AG04450 (cell line): ENCODE measurements around the gene BRD2. TPM values are rescaled to one million over a fixed set of nuclear protein-coding genes. Genes with fewer than 3 reads are reported as not detected.

Experiments used
- CTCF ChIA-PET: fragments of 300-600, 350-600 bp; formaldehyde crosslinking; extraction: SDS; loops from one replicate; lab custom pipeline; 2022; ENCODE audit warnings: antibody characterized with exemption, inconsistent platforms; lab: Charles Lee
- POLR2A ChIA-PET: fragments of 350-600 bp; formaldehyde crosslinking; extraction: SDS; loops from one replicate; lab custom pipeline; 2021; ENCODE audit warnings: antibody characterized with exemption, inconsistent platforms; lab: Yijun Ruan, JAX
- DNase-seq: peaks from one replicate; pipeline ENCODE4 v3.0.0-alpha.2; 2011; ENCODE audit warnings: low read depth, low spot score
- H3K27ac ChIP-seq: one replicate; pipeline ENCODE4 v1.5.1; 2012; ENCODE audit warnings: low read depth, low read length, control low read depth
- H3K27me3 ChIP-seq: one replicate; pipeline ENCODE4 v1.6.0; 2012; ENCODE audit warnings: low read length; ENCODE audit not compliant: control insufficient read depth, insufficient read depth
- H3K4me3 ChIP-seq: 2 replicates; pipeline ENCODE4 v1.5.1; 2011; ENCODE audit warnings: mild to moderate bottlenecking, low read depth, low read length, control low read depth
- H3K9me3 ChIP-seq: 2 replicates; pipeline ENCODE4 v1.5.1; 2012; ENCODE audit warnings: low read length; ENCODE audit not compliant: control insufficient read depth, insufficient read depth
- polyA plus RNA-seq: library from polyadenylated mRNA; depleted of rRNA; stranded (reverse); fragments of >200 nt; gene quantifications from 2 replicates; pipeline ENCODE4 v1.2.3, GENCODE V29; 2011
- TF ChIP-seq, protein P1 (sequence below): IDR thresholded peaks from 2 replicates; pipeline ENCODE4 v1.5.1; 2011; ENCODE audit warnings: low read depth, low read length, control low read depth, inconsistent platforms

The BRD2 gene
- polyA plus RNA-seq, 1 experiment = 138 TPM

DNA sequence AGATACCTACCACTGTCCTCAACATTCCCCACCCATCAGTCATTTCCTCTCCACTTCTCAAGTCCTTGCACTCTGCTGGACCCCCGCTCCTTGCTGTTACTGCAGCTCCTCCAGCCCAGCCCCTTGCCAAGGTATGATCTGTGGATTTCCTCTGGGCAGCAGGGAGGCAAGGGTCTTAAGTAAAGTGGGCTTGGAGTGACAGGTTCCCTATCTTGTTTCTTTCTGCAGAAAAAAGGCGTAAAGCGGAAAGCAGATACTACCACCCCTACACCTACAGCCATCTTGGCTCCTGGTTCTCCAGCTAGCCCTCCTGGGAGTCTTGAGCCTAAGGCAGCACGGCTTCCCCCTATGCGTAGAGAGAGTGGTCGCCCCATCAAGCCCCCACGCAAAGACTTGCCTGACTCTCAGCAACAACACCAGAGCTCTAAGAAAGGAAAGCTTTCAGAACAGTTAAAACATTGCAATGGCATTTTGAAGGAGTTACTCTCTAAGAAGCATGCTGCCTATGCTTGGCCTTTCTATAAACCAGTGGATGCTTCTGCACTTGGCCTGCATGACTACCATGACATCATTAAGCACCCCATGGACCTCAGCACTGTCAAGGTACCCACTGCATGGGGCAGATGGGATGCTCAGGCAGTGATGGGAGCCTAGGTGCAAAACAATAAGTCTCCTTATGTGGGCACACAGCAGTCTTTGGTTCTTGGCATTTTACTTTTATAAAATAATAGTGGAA lies 8.1 kb downstream of the BRD2 start:
- Histone ChIP-seq H3K27ac (peak overlapping the region; percentile 31), H3K4me3 (peak overlapping the region; percentile 99), H3K9me3 (peaks cover 5% of the 10 kb centered on the region; the same call in 1 of the 2 replicates), H3K27me3 (no peaks in the 10 kb centered on the region)
- CTCF ChIA-PET = interaction anchor here (0.6 to 4.8 kb wide), 6 partner anchors 9 to 138 kb away, joined by 3 to 38 read pairs (median 6); partner anchors contain the start of genes HLA-DMA and TAP2
- DNase-seq = no peak
- POLR2A ChIA-PET = interaction anchor here (0.6 to 9.4 kb wide), 2 partner anchors 6 to 92 kb away, joined by 5 to 199 read pairs; partner anchors contain the start of gene BRD2
- TF ChIP-seq, protein P1, sequence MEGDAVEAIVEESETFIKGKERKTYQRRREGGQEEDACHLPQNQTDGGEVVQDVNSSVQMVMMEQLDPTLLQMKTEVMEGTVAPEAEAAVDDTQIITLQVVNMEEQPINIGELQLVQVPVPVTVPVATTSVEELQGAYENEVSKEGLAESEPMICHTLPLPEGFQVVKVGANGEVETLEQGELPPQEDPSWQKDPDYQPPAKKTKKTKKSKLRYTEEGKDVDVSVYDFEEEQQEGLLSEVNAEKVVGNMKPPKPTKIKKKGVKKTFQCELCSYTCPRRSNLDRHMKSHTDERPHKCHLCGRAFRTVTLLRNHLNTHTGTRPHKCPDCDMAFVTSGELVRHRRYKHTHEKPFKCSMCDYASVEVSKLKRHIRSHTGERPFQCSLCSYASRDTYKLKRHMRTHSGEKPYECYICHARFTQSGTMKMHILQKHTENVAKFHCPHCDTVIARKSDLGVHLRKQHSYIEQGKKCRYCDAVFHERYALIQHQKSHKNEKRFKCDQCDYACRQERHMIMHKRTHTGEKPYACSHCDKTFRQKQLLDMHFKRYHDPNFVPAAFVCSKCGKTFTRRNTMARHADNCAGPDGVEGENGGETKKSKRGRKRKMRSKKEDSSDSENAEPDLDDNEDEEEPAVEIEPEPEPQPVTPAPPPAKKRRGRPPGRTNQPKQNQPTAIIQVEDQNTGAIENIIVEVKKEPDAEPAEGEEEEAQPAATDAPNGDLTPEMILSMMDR = no peak

- no peaks in the 10 kb centered on the region for H3K27me3 ChIP-seq
- no peak overlapping the region for H3K27ac ChIP-seq
- H3K9me3 ChIP-seq = peaks cover 5% of the 10 kb centered on the region; the same call in 1 of the 2 replicates
- TF ChIP-seq, protein P1 = no peak
- ChIA-PET CTCF (interaction anchor here (1.2 to 4.8 kb wide), 3 partner anchors 44 to 206 kb away, joined by 5 to 38 read pairs (median 16); no protein-coding TSS in a partner anchor), POLR2A (interaction anchor here (9.4 kb wide), 1 partner anchor 7 kb away, joined by 199 read pairs; the partner anchor contains the start of gene BRD2)
- H3K4me3 ChIP-seq = 0 out of 2 replicates have a peak overlapping the region, but pooled peaks have one; percentile 7
- DNase-seq = no peak
Measured at GRCh38 chr6:32977272-32977952, 9.0 kb downstream of the BRD2 start.

- TF ChIP-seq, protein P1 = no peak
- DNase-seq = no peak
- no peaks in the 10 kb centered on the region for H3K9me3 ChIP-seq
- no peak overlapping the region for H3K4me3 ChIP-seq
- CTCF ChIA-PET = interaction anchor here (1.2 to 4.8 kb wide), 3 partner anchors 45 to 205 kb away, joined by 5 to 38 read pairs (median 16); no protein-coding TSS in a partner anchor
- H3K27ac ChIP-seq = no peak overlapping the region
- POLR2A ChIA-PET = interaction anchor here (9.4 kb wide), 1 partner anchor 7 kb away, joined by 199 read pairs; the partner anchor contains the start of gene BRD2
- H3K27me3 ChIP-seq = no peaks in the 10 kb centered on the region
Measured at GRCh38 chr6:32977953-32978324, 9.5 kb downstream of the BRD2 start.

DNA sequence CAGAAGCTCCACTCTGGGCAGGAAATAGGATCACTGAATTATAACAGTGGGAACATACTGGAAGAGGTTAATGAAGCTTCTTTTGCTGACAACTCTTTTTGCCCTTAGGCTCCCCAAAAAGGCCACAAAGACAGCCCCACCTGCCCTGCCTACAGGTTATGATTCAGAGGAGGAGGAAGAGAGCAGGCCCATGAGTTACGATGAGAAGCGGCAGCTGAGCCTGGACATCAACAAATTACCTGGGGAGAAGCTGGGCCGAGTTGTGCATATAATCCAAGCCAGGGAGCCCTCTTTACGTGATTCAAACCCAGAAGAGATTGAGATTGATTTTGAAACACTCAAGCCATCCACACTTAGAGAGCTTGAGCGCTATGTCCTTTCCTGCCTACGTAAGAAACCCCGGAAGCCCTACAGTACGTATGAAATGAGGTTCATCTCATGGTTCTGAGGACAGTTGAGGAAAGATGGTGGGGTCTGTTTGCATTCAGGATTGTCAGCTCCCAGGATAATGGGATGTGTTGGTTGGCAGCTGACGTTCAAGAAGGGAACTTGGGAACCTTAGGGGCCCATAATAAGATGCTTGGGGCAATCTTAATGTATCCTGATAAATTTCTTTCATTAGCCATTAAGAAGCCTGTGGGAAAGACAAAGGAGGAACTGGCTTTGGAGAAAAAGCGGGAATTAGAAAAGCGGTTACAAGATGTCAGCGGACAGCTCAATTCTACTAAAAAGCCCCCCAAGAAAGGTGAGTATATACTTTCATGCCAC lies 11.5 kb downstream of the BRD2 start:
- Histone ChIP-seq H3K4me3 (no peak overlapping the region), H3K27me3 (no peaks in the 10 kb centered on the region), H3K27ac (no peak overlapping the region), H3K9me3 (no peaks in the 10 kb centered on the region)
- ChIA-PET POLR2A (interaction anchor here (1.1 to 9.4 kb wide), 2 partner anchors 9 to 86 kb away, joined by 3 to 199 read pairs; partner anchors contain the start of gene BRD2), CTCF (interaction anchor here (1.1 to 3.4 kb wide), 9 partner anchors 8 to 268 kb away, joined by 3 to 40 read pairs (median 8); partner anchors contain the start of genes HLA-DMA and TAP2)
- DNase-seq = no peak
- TF ChIP-seq, protein P1 = no peak
